HG02870 (cell line): ENCODE results near the gene SLC13A3.

ENCODE experiments used
- ATAC-seq: cut with Tn5 transposase; IDR thresholded peaks from one replicate; pipeline ENCODE4 v1.9.1; 2021; ENCODE audit warnings: mild to moderate bottlenecking, moderate library complexity; ENCODE audit not compliant: unreplicated experiment

The SLC13A3 gene, protein sequence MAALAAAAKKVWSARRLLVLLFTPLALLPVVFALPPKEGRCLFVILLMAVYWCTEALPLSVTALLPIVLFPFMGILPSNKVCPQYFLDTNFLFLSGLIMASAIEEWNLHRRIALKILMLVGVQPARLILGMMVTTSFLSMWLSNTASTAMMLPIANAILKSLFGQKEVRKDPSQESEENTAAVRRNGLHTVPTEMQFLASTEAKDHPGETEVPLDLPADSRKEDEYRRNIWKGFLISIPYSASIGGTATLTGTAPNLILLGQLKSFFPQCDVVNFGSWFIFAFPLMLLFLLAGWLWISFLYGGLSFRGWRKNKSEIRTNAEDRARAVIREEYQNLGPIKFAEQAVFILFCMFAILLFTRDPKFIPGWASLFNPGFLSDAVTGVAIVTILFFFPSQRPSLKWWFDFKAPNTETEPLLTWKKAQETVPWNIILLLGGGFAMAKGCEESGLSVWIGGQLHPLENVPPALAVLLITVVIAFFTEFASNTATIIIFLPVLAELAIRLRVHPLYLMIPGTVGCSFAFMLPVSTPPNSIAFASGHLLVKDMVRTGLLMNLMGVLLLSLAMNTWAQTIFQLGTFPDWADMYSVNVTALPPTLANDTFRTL

GRCh38 chr20:46651091-46651962 lies at the start of gene SLC13A3:
Gene SLC13A3 (minus strand): TSS chr20:46651459. CDS start chr20:46651421, 38 bp downstream.
- no peak for ATAC-seq

- no peak for ATAC-seq
Measured at GRCh38 chr20:46701057-46701456, 49.8 kb upstream of the SLC13A3 start.

- ATAC-seq = no peak
Measured at GRCh38 chr20:46700481-46700880, 49.2 kb upstream of the SLC13A3 start.

DNA sequence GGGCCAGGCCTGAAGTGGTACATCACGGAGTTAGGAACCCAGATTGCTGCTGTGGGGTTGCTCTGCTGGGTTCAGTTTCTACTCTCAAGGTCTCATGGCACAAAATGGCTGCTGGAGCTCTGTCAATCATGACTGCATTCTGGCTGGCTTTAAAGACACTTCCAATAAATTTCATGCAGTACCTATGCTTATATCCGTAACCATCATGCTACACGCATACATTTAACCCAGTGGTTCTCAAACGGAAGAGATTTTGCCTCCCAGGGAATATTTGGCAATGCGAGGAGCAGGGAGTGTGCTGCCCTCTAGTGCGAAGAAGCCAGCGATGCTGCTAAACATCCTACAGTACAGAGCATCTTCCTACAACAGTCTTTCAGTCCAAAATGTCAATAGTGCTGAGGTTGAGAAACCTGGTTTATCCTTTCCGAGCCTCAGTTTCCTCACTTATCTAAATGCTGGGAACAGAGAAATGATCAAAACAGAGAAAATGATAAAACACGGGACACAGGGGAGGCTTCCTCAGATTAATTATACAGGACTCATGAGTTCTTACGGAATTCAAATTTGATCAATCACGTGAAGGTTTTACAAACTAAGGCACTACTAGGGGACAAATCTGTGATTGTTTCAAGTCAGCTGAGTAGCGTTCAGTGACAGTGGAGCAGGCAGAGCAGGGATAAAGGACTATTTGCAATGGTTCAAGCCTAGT lies 48.5 kb upstream of the SLC13A3 start:
- no peak for ATAC-seq

DNA sequence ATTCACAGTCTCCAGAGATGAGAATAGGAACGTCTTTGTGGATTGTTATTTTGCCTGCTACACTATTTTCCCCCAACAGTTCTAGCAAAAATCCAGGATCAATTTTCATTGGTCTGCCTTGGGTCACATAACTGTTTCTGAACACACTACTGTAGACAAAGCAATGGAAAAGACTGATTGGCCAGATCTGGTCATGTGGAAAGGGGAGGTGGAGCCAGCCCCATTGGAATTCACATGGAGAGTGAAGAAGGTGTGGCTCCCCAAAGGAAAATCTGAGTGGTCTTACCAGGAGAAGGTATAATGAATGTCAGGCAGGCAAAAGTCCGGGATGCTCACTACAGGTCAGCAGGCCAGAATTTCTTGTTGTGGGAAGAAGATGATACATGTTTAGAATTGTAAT lies 47.5 kb upstream of the SLC13A3 start:
- ATAC-seq = no peak

DNA sequence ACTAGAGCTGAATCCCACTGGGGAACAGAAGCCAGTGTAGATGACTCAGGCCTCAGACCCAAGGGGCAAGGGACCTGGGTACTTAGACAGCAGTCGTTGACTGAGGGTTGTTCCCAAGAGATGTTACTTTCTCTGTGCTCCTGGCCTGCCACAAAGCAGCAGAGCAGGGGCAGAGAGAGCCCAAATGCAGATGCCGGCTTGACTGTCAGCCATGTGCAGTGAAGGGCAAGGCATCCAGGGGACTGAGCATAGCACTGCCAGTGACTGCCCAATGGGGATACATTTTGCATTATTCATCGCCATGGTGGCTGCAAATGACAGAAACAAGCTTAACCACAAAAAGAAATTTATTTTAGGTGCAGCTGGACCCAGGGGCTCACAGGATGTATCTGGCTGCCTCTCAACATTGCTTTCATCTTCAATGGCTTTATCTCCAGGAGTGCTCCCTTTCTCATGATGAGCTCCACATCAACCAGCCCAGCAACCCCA lies 45.6 kb upstream of the SLC13A3 start:
- ATAC-seq = no peak

GRCh38 chr20:46695892-46696291 lies 44.6 kb upstream of the SLC13A3 start:
- no peak for ATAC-seq

GRCh38 chr20:46694484-46694883 lies 43.2 kb upstream of the SLC13A3 start:
- no peak for ATAC-seq

DNA sequence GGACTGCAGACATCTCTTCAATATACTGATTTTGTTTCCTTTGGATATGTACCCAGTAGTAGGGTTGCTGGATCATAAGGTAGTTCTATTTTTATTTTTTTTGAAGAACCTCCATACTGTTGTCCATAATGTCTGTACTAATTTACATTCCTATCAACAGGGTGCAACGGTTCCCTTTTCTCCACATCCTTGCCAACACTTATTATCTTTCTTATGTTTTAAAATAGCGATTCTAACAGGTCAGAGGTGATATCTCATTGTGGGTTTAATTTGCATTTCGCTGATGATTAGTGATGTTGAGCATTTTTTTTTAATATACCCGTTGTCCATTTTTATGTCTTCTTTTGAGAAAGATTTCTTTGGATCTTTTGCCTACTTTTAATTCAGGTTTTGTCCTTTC lies 39.9 kb upstream of the SLC13A3 start:
- ATAC-seq = no peak

DNA sequence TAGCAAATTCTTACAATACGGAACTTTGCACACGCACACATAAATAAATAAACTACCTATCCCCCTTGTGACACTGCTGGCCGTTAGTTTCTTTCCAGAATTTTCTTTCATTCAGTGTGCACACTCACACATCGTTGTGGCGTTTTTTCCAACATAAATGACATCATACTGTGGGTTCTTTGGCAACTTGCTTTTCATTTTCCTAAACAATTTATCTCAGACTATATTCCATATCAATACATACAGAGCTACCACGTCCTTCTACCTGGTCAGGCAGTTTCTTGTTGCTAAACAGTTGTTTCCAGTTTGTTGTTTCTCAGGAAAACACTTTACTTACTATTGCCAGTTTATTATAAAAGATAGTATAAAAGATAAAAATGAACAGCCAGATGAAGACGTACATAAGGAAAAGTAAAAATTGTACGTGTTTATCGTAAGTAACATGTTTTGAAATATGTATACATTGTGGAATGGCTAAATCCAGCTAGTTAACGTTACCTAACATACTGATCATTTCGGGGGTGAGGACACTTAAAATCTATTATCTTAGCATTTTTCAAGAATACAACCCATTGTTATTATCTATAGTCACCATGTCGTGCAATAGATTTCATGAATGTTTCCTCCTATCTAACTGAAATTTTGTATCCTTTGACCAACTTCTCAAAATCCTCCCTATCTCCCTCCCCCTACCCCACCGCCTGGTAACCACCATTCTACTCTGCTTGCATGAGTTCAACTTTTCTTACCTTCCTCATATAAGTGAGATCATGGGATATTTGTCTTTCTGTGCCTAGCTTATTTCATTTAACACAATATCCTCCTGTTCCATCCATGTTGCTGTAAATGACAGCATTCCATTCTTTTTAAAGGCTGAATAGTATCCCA lies 39.2 kb upstream of the SLC13A3 start:
- ATAC-seq = no peak

GRCh38 chr20:46689754-46690085 lies 38.5 kb upstream of the SLC13A3 start:
- no peak for ATAC-seq

GRCh38 chr20:46689082-46689753 lies 38.0 kb upstream of the SLC13A3 start, which contains the start of gene TP53RK:
Gene TP53RK (minus strand): TSS chr20:46689444. CDS start chr20:46689414, 30 bp downstream.
- ATAC-seq = peak; percentile 91

DNA sequence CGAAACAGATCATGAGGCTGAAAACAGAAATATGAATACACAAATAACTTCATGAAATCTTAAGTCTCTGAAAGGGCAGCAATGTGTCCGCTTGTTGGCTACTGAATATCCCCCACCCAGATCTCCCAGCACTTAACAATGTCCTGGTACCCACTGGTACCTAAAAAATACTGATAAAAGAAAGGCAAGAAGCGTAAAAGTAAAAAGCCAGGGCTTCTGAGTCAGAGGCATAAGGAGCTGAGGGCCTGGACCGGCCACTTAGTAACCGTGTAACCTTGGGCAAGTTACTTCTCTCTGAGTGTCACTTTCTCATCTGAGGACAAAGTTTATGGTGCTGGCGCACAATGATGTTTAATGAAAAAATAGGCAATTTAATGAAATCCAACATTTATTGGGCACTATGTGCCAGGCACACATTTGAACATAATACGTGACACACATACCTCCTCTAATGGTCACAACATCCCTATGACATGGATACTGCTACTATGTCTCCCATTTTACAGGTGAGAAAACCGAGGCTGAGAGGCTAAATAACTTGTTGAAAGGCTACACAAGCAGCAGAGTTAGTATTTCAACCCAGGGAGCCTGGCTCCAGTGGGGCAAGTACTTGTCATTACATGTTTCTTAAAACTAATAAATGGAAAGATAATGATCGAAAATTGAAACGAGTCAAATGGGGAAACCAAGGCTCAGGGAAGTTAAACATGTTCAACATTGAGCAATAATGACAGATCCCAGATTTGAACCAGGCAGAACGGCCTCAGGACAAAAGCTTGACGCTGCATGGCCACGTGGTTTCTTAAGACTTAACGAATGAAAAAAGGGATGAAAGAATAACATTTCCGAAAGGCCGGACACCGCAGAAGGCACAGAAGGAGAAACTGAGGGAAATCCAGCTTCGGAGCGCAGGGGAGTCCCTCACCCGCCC lies 37.2 kb upstream of the SLC13A3 start:
- no peak for ATAC-seq

GRCh38 chr20:46683939-46684750 lies 32.9 kb upstream of the SLC13A3 start:
- no peak for ATAC-seq

GRCh38 chr20:46683668-46683938 lies 32.3 kb upstream of the SLC13A3 start:
- no peak for ATAC-seq

DNA sequence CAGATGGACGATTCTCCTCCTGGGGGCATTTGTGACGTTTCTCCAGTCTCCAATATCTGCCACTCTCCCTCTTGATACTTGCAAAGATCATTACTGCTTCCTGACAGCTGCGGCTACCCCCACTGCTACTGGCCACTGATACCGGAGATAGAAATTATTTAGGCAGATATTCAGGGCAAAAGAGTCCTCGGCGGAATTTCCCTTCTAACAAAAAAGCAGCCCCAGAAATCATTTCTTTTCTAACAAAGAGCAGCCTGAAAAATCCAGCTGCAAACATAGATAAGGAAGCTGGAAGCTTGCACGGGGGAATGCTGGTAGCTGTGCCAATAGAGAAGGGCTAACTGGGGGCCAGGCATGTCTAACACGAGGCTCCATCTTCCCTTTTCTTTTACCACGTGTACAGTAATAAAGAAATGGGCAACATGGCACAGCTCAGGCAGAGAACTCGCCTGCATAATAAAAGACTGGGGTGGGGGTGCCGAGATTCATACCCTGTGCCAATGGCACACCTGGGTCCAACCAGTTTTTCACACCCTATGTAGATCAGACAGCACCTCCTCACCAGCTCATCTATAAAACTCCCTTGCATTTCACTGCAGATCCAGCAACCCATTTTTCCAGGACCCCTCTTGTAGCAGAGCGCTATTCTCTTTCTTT lies 31.9 kb upstream of the SLC13A3 start:
- ATAC-seq = no peak
